GM12878 (cell line): ENCODE data around the gene NFU1.

Experiments used
- BRCA1 ChIP-seq: IDR thresholded peaks from 2 replicates; pipeline ENCODE4 v1.6.1; 2011; ENCODE audit warnings: low read depth, low read length, improper control_type of control experiment
- CHD2 ChIP-seq: IDR thresholded peaks from 2 replicates; pipeline ENCODE4 v1.6.1; 2011; ENCODE audit warnings: low read depth, low read length, improper control_type of control experiment, borderline replicate concordance
- EGR1 ChIP-seq, 2 experiments: IDR thresholded peaks; 1 replicate in 1 of 2; 2 replicates in 1 of 2; pipeline ENCODE4 v1.6.1; 2011 to 2012; ENCODE audit warnings: low read depth in 2 of 2, low read length in 2 of 2, borderline replicate concordance in 1 of 2, mild to moderate bottlenecking in 1 of 2, moderate library complexity in 1 of 2
- HDAC6 ChIP-seq: fragments of 200-600 bp; sonication (generic); IDR thresholded peaks from one replicate; pipeline ENCODE4 v1.8.0; 2017; ENCODE audit warnings: antibody characterized with exemption; ENCODE audit not compliant: unreplicated experiment
- MEF2A ChIP-seq: IDR thresholded peaks from 2 replicates; pipeline ENCODE4 v1.6.1; 2011; ENCODE audit warnings: low read depth, mild to moderate bottlenecking, low read length, moderate library complexity; ENCODE audit not compliant: insufficient read depth
- MYC ChIP-seq: IDR thresholded peaks from 2 replicates; pipeline ENCODE4 v1.6.1; 2011; ENCODE audit warnings: mild to moderate bottlenecking, low read length, moderate library complexity, inconsistent platforms; ENCODE audit not compliant: insufficient read depth, insufficient replicate concordance, insufficient read length, severe bottlenecking
- TARDBP ChIP-seq: IDR thresholded peaks from 2 replicates; pipeline ENCODE4 v1.6.1; 2016; ENCODE audit warnings: borderline replicate concordance
- TCF12 ChIP-seq: IDR thresholded peaks from 2 replicates; pipeline ENCODE4 v1.6.1; 2011; ENCODE audit warnings: low read depth, mild to moderate bottlenecking, low read length
- TF ChIP-seq, protein P1 (sequence below): IDR thresholded peaks from 2 replicates; pipeline ENCODE4 v1.6.1; 2011; ENCODE audit warnings: low read depth, low read length, improper control_type of control experiment, borderline replicate concordance
- TF ChIP-seq, protein P2 (sequence below), 3 experiments: IDR thresholded peaks in 2 of 3; conservative IDR thresholded peaks in 1 of 3; 2 replicates each; pipeline ENCODE4 v1.5.1; 2011; ENCODE audit warnings: low read depth in 3 of 3, low read length in 3 of 3, mild to moderate bottlenecking in 3 of 3, control low read depth in 2 of 3, moderate library complexity in 2 of 3, inconsistent platforms in 1 of 3, mixed read lengths in 1 of 3; ENCODE audit not compliant: control insufficient read depth in 2 of 3, insufficient read depth in 1 of 3; ENCODE audit errors: extremely low read depth in 1 of 3
- TF ChIP-seq, protein P3 (sequence below): fragments of 450-650 bp; IDR thresholded peaks from 2 replicates; pipeline ENCODE4 v1.6.1; 2014; ENCODE audit warnings: mild to moderate bottlenecking

DNA sequence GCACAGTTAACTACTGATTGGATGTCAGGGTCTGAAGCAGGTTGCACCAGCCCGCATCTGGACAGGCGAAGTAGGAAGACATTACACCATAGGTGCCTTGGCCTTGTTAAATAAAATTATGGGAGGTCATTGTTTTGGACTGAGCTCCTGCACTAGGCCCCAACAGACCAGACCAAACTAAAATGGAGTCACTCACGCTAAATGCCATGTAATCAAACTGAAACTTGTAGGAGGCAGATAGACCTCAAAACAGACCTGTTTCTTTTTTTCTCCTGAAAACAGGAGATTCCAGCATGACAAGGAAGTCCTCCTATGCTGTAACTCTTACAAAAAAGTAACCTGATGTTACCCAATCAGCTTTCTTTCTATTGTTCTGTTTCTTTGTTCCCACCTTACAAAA, 15.5 kb upstream of the NFU1 start:
- TF ChIP-seq TCF12 (no peak), MEF2A (no peak), EGR1 (IDR thresholded peaks at IDR 0.05; ENCODE audit: borderline replicate concordance in 1 of 2, low read depth in 2 of 2, low read length in 2 of 2) (no peak), TARDBP (no peak), HDAC6 (no peak), BRCA1 (no peak), MYC (no peak), CHD2 (no peak)
- TF ChIP-seq, protein P1, sequence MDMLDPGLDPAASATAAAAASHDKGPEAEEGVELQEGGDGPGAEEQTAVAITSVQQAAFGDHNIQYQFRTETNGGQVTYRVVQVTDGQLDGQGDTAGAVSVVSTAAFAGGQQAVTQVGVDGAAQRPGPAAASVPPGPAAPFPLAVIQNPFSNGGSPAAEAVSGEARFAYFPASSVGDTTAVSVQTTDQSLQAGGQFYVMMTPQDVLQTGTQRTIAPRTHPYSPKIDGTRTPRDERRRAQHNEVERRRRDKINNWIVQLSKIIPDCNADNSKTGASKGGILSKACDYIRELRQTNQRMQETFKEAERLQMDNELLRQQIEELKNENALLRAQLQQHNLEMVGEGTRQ = no peak
- TF ChIP-seq, protein P2, sequence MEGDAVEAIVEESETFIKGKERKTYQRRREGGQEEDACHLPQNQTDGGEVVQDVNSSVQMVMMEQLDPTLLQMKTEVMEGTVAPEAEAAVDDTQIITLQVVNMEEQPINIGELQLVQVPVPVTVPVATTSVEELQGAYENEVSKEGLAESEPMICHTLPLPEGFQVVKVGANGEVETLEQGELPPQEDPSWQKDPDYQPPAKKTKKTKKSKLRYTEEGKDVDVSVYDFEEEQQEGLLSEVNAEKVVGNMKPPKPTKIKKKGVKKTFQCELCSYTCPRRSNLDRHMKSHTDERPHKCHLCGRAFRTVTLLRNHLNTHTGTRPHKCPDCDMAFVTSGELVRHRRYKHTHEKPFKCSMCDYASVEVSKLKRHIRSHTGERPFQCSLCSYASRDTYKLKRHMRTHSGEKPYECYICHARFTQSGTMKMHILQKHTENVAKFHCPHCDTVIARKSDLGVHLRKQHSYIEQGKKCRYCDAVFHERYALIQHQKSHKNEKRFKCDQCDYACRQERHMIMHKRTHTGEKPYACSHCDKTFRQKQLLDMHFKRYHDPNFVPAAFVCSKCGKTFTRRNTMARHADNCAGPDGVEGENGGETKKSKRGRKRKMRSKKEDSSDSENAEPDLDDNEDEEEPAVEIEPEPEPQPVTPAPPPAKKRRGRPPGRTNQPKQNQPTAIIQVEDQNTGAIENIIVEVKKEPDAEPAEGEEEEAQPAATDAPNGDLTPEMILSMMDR (IDR thresholded peaks at IDR 0.05 in 2 of 3, conservative IDR thresholded peaks at IDR 0.05 in 1 of 3; ENCODE audit: control insufficient read depth in 2 of 3, extremely low read depth in 1 of 3, insufficient read depth in 1 of 3, low read depth in 3 of 3, low read length in 3 of 3) = no peak
- TF ChIP-seq, protein P3, sequence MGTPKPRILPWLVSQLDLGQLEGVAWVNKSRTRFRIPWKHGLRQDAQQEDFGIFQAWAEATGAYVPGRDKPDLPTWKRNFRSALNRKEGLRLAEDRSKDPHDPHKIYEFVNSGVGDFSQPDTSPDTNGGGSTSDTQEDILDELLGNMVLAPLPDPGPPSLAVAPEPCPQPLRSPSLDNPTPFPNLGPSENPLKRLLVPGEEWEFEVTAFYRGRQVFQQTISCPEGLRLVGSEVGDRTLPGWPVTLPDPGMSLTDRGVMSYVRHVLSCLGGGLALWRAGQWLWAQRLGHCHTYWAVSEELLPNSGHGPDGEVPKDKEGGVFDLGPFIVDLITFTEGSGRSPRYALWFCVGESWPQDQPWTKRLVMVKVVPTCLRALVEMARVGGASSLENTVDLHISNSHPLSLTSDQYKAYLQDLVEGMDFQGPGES = no peak
